ENCODE results near the gene SLC16A10.

DNA sequence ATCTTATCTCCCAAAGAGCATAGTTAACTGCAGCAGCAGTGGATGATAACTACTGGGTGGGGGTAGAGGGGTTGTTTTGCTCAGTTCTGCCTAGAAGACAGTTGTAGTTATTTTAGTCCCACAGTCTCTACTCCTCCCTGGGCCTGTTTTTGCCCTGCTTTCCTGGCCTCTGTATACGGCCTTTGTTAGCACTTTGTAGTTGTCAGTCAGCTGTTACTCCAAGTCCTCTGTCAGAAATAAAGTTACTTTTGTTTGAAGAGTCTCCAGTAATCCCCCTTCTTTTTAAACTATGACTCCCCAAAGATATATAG is 113.9 kb downstream of the SLC16A10 start:
- TF ChIP-seq POLR2AphosphoS5 (IDR thresholded peaks at IDR 0.05; ENCODE audit: low read depth, low read length), result no peak
- TF ChIP-seq CTCF (IDR thresholded peaks at IDR 0.05), result no peak
- no peak for TF ChIP-seq TCF7L2 (IDR thresholded peaks at IDR 0.05; ENCODE audit: low read depth, low read length)
- no peak for TF ChIP-seq SIN3A (IDR thresholded peaks at IDR 0.05; ENCODE audit: borderline replicate concordance, insufficient read depth, low read depth, low read length)
- TF ChIP-seq, protein P1, sequence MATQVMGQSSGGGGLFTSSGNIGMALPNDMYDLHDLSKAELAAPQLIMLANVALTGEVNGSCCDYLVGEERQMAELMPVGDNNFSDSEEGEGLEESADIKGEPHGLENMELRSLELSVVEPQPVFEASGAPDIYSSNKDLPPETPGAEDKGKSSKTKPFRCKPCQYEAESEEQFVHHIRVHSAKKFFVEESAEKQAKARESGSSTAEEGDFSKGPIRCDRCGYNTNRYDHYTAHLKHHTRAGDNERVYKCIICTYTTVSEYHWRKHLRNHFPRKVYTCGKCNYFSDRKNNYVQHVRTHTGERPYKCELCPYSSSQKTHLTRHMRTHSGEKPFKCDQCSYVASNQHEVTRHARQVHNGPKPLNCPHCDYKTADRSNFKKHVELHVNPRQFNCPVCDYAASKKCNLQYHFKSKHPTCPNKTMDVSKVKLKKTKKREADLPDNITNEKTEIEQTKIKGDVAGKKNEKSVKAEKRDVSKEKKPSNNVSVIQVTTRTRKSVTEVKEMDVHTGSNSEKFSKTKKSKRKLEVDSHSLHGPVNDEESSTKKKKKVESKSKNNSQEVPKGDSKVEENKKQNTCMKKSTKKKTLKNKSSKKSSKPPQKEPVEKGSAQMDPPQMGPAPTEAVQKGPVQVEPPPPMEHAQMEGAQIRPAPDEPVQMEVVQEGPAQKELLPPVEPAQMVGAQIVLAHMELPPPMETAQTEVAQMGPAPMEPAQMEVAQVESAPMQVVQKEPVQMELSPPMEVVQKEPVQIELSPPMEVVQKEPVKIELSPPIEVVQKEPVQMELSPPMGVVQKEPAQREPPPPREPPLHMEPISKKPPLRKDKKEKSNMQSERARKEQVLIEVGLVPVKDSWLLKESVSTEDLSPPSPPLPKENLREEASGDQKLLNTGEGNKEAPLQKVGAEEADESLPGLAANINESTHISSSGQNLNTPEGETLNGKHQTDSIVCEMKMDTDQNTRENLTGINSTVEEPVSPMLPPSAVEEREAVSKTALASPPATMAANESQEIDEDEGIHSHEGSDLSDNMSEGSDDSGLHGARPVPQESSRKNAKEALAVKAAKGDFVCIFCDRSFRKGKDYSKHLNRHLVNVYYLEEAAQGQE (IDR thresholded peaks at IDR 0.05; ENCODE audit: insufficient read depth in 1 of 2, low read depth in 2 of 2, low read length in 1 of 2), result no peak
